Astrocyte of the hippocampus (primary cell): Measurements from ENCODE around the gene TNF.
"Not testable (repeated sequence)": the region's sequence is repeated elsewhere in the genome, so short reads cannot be mapped to it uniquely, and the experiment has no call there.

ENCODE experiments used
- DNase-seq: peaks from one replicate; pipeline ENCODE4 v3.0.0; 2011; ENCODE audit warnings: low read depth, low spot score

Gene TNF

GRCh38 chr6:31587791-31588777 is 12.7 kb downstream of the TNF start:
- DNase-seq, result no peak

GRCh38 chr6:31588871-31589650 is 13.7 kb downstream of the TNF start:
- DNase-seq, result no peak

GRCh38 chr6:31590691-31591090 is 15.3 kb downstream of the TNF start:
- not testable (repeated sequence) for DNase-seq

- no peak for DNase-seq
Observed at GRCh38 chr6:31592396-31592771, 17.0 kb downstream of the TNF start.

- DNase-seq, result peak; percentile 27
Observed at GRCh38 chr6:31597006-31597405, 21.6 kb downstream of the TNF start.

- DNase-seq, result no peak
Observed at GRCh38 chr6:31607317-31607716, 32.0 kb downstream of the TNF start.

- no peak for DNase-seq
Observed at GRCh38 chr6:31609519-31610406, 34.4 kb downstream of the TNF start.

- DNase-seq, result no peak
Observed at GRCh38 chr6:31610968-31611367, 35.6 kb downstream of the TNF start.

GRCh38 chr6:31614075-31614619 is 38.8 kb downstream of the TNF start:
- no peak for DNase-seq

- no peak for DNase-seq
Observed at GRCh38 chr6:31614684-31615578, 39.6 kb downstream of the TNF start, which contains the start of gene AIF1. TSS of gene AIF1 (plus strand) at chr6:31615234. CDS start at chr6:31615330, 96 bp downstream.

GRCh38 chr6:31615748-31616147 is 40.4 kb downstream of the TNF start:
- DNase-seq, result no peak

- no peak for DNase-seq
Observed at GRCh38 chr6:31617010-31617409, 41.6 kb downstream of the TNF start.

- DNase-seq, result peak; percentile 99
Observed at GRCh38 chr6:31619805-31620585, 44.6 kb downstream of the TNF start.

GRCh38 chr6:31620586-31621319 is 45.4 kb downstream of the TNF start, which contains the start of gene PRRC2A:
TSS of gene PRRC2A (plus strand) at chr6:31620715. CDS start at chr6:31622790, 2,075 bp downstream.
- no peak for DNase-seq

GRCh38 chr6:31621320-31621939 is 46.1 kb downstream of the TNF start:
- DNase-seq, result peak; percentile 21

GRCh38 chr6:31621991-31622390 is 46.6 kb downstream of the TNF start:
- DNase-seq, result peak; percentile 44

- peak; percentile 11 for DNase-seq
Observed at GRCh38 chr6:31622684-31623091, 47.3 kb downstream of the TNF start.

GRCh38 chr6:31624070-31624469 is 48.7 kb downstream of the TNF start:
- no peak for DNase-seq
